GM18505 (cell line): ENCODE data around the gene LMO7.
"Not testable (repeated sequence)": the region's sequence is repeated elsewhere in the genome, so short reads cannot be mapped to it uniquely, and the experiment has no call there.

Source experiments
- ATAC-seq: cut with Tn5 transposase; IDR thresholded peaks from one replicate; pipeline ENCODE4 v1.9.1; 2021; ENCODE audit not compliant: unreplicated experiment
- POLR2A ChIP-seq: IDR thresholded peaks from 4 replicates; pipeline ENCODE4 v1.6.1; 2011; ENCODE audit warnings: borderline replicate concordance; ENCODE audit not compliant: insufficient read depth, insufficient read length; ENCODE audit errors: extremely low read depth

Gene LMO7

GRCh38 chr13:75790198-75790970 lies 154.3 kb downstream of the LMO7 start:
- no peak for ATAC-seq
- TF ChIP-seq POLR2A: no peak

DNA sequence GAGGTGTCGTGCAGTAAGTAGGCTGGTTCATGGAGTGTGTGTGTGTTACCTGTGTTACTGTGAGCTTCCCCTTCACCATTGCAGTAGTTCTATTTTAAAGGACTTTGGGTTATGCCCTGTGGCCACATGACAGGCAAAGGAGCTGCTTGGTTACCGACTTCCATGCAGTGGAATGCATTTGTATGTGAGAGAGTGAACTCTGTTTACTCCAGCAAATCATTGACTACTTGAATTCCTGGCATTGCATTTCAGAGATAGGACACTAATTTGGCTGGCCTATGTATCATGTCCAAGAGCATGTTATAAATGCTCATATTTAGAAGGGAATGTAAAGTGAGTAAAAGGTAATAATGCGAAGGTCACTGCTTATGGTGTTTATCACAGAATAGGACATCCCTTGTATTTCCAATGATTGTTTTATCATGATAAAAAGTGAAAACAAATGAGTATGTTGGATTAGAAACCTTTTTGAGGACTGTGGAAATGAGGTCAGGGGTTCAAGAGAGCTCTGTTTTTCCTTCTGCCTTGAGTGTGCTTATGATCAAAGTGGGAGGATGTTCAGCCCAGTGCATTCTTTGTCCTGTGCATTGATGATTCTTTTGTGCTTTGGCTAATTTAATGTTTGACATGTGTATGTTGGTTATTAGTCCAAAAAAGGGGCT lies 156.5 kb downstream of the LMO7 start:
- TF ChIP-seq POLR2A: no peak
- ATAC-seq: no peak

- ATAC-seq: not testable (repeated sequence)
Measured at GRCh38 chr13:75793188-75793567, 157.0 kb downstream of the LMO7 start.

- no peak for TF ChIP-seq POLR2A
- ATAC-seq: no peak
Measured at GRCh38 chr13:75794663-75795062, 158.5 kb downstream of the LMO7 start.

GRCh38 chr13:75795274-75795673 lies 159.1 kb downstream of the LMO7 start:
- no peak for TF ChIP-seq POLR2A
- no peak for ATAC-seq

DNA sequence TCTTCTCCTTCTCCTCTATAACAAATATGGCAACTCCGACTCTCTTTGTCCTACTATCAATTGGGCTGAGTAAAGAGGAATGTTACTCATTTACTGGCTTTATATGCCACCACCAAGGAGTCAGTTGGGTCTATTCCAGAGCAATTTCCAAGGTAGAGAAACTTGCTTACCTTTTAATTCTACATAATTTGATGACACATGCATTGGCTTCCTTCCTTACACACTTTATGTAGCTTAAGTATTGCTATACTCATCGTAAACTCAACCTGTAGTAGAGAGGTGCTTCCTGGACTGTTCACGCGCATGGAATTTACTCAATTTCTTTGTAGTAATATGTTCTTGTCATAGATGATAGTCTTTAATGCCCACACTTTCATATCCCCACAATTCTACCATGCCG lies 160.7 kb downstream of the LMO7 start:
- no peak for ATAC-seq
- no peak for TF ChIP-seq POLR2A

DNA sequence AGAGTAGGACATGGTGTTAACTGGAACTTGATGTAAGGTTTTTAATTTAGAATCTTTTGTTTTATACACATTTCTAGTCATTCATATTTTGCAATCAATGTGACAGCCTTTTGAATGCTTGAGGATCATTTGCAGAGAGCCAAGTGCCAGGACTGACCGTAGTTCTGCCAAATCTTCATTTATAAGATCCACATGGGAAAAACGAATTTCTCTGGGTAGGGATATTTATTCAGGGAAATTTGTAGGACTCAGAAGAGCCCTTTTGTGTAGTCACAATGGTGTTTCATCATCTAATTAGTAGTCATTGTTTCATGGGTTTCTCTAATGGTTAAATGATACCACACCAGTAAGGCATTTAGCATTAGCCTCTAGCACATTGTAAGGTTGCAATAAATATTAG lies 161.1 kb downstream of the LMO7 start:
- no peak for ATAC-seq
- no peak for TF ChIP-seq POLR2A

- no peak for ATAC-seq
- TF ChIP-seq POLR2A: no peak
Measured at GRCh38 chr13:75797719-75798118, 161.6 kb downstream of the LMO7 start.

- TF ChIP-seq POLR2A: no peak
- no peak for ATAC-seq
Measured at GRCh38 chr13:75798353-75799255, 162.5 kb downstream of the LMO7 start.

DNA sequence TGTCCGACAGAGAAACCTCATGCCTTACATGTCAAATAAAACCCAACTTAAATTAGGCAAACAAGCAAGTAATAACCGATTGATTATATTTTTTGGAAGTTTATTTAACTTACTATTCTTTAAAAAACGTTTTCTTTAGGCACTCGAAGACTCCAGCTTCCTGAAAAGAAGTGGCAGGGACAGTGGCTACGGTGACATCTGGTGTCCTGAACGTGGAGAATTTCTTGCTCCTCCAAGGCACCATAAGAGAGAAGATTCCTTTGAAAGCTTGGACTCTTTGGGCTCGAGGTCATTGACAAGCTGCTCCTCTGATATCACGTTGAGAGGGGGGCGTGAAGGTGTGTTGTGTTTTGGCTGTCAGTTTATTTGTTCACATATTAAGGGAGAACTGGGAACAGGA lies 164.4 kb downstream of the LMO7 start:
- no peak for ATAC-seq
- no peak for TF ChIP-seq POLR2A

- no peak for TF ChIP-seq POLR2A
- ATAC-seq: no peak
Measured at GRCh38 chr13:75801388-75801945, 165.3 kb downstream of the LMO7 start.

DNA sequence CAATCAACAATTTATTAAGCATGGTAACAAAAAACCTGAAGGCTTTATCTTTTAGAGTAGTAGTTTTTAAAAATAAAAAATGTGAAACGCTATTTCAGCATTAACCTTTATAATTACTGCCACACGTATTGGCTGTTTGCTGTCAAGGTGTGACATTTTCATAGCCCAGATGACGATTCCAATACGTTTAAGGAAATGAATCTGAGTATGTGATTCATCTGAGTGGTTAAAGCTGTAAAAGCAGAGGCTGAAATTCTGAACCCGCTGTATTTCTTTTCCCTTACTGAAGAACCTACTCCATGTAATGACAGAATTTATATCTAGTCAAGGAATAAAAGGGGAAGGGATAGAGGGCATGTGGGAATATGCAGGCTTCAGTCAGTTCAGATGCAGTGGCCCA lies 166.0 kb downstream of the LMO7 start:
- no peak for TF ChIP-seq POLR2A
- no peak for ATAC-seq

DNA sequence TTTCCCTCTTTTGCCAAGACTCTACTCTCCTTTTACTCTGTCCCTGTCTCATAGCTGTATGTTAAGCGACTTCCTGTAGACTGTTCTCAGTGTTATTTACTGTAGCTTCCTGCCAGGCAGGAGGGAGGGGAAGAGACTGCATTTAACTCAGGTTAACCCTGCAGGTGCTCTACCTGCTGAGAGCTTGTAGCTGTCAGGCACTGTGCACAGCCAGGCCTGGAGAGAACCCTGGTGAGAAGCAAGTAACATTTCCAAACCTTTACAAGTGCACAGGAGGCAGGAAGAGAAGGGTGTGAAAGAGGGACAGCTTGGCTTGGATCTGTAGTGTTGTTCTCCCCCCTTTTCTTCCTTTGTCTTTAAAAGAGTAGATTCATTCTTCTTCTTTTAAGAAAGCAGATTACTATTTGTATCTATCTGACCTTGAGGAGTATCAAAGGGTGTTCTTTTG lies 167.1 kb downstream of the LMO7 start:
- peak; percentile 81 for ATAC-seq
- TF ChIP-seq POLR2A: no peak
